Measurements from ENCODE around the gene GULP1.

Gene GULP1

GRCh38 chr2:188403676-188404075 is 112.0 kb downstream of the GULP1 start:
- no peak for DNase-seq (ENCODE audit: low spot score)
- H3K27ac ChIP-seq: no peak overlapping the region
- TF ChIP-seq CTCF (IDR thresholded peaks at IDR 0.05): no peak
- no peak overlapping the region for H3K4me3 ChIP-seq

DNA sequence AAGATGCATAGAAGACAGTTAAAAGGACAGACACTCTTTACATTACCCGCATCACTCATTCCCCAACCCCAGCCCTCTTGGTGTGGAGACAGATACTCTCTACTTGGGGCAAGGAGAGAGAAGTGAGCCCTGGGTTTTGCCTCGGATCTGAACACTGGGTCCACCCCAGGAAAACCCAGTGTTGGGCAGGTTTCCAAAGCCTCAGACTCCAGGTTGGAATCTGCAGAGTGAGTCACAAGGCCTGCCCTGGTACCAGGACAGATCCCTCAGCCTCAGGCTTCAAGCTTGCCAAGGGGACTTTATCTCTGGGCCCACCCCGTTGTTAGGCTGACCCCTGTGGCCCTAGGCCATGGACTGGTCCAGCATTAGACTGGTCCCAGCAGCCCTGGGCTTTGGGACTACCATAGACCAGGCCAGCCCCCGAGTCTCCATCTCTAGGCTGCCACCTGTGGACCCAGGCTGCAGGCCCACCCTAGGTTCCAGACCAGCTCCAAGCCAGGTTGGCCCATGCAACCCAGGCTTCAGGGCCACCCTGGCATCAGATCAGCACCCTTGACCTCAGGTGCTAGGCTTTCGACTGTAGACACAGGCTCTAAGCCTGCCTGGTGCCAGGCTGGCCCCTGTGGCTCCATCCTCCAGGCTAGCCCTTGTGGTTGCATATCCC is 112.8 kb downstream of the GULP1 start:
- no peak overlapping the region for H3K27ac ChIP-seq
- no peak for DNase-seq (ENCODE audit: low spot score)
- no peak for TF ChIP-seq CTCF (IDR thresholded peaks at IDR 0.05)
- no peak overlapping the region for H3K4me3 ChIP-seq

DNA sequence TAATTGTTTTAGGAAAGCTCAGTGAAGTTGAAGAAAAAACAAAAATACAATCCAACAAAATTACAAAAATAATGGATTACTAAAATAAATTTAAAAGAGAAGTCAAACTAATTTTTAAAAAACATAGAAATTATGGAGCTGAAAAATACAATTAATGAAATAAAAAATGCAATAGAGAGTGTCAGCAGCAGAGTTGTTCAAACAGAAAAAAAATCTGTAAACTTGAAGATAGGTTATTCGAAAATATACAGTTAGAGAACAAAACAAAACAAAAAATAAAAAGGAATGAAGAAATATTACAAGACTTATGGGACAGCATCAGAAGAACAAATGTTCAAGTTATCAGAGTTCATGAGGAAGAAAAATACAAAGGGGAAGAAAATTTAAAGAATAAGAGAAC is 114.7 kb downstream of the GULP1 start:
- Histone ChIP-seq H3K27ac (no peak overlapping the region), H3K4me3 (no peak overlapping the region)
- no peak for TF ChIP-seq CTCF (IDR thresholded peaks at IDR 0.05)
- DNase-seq (ENCODE audit: low spot score): no peak

DNA sequence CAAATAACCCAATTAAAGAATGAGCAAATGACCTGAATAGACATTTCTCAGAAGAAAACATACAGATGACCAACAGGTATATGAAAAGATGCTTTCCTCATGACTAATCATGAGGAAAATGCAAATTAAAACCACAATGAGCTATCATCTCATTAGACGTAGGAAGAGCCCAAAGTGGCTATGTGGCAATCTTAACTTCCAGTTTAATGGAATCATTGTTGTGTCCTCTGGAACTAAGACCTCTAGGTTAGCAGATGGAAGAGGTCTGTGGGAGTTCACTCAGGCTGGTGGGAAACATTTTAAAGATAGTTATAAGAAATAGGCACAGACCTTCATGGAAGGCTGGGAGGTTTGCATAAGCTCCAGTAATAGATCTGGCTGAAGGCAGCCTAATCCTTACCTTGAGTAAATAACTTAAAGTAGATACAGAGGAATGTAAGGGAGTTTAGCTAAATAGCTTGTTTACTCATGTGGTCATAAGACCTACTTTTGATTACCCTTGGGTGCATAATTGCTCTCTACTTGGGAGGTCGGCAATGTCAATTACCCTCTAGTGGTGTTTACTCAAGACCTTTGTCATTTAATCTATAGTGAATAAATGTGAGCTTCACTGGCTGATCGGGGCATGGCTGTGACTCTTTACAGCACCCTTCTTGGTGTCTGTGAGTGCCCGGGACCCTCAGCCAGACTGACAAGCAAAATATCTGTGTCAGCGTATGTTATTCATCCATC is 119.0 kb downstream of the GULP1 start:
- TF ChIP-seq CTCF (IDR thresholded peaks at IDR 0.05): no peak
- Histone ChIP-seq H3K27ac (no peak overlapping the region), H3K4me3 (no peak overlapping the region)
- no peak for DNase-seq (ENCODE audit: low spot score)

GRCh38 chr2:188412190-188412589 is 120.5 kb downstream of the GULP1 start:
- Histone ChIP-seq H3K27ac (no peak overlapping the region), H3K4me3 (no peak overlapping the region)
- no peak for DNase-seq (ENCODE audit: low spot score)
- no peak for TF ChIP-seq CTCF (IDR thresholded peaks at IDR 0.05)

DNA sequence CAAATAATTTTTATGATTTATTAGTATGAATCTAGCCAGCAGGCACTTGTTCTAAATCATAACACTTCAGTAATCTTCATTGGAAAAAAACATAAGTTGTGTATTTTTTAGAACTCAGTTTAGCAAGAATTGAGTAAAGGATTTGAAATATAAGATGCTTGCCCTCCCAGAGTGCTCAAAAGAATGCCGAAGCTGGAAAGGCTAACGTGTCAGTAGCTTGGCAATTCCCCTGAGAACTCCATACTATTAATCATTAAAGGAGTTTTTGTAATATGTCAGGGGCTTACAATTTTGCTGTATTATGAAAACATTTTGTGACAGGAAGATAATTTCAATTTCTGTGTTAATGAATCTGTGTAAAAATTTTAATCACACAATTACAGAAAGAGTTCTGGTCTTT is 122.7 kb downstream of the GULP1 start:
- H3K27ac ChIP-seq: no peak overlapping the region
- DNase-seq (ENCODE audit: low spot score): no peak
- no peak overlapping the region for H3K4me3 ChIP-seq
- TF ChIP-seq CTCF (IDR thresholded peaks at IDR 0.05): no peak

Measured in coronary artery (tissue), 2 donors.